ENCODE measurements around the gene TIMM10B.

The TIMM10B gene

GRCh38 chr11:6469599-6469998, 11.7 kb upstream of the TIMM10B start:
- 0 out of 2 replicates have a peak, but pooled peaks cover 3% of the 10 kb centered on the region for H3K4me1 ChIP-seq (ENCODE audit: low read length)
- peak overlapping the region; percentile 36; the same call in 1 of the 2 replicates for H2AFZ ChIP-seq (ENCODE audit: low read length)
- H3K9me2 ChIP-seq (replicated peaks; ENCODE audit: insufficient read depth, low read length): no peaks in the 10 kb centered on the region
- H3K27me3 ChIP-seq (replicated peaks; ENCODE audit: insufficient read depth, low read length): no peaks in the 10 kb centered on the region
- H3K79me2 ChIP-seq (ENCODE audit: low read length): no peaks in the 10 kb centered on the region
- no peaks in the 10 kb centered on the region for H4K20me1 ChIP-seq (ENCODE audit: insufficient read depth, low read length)
- no peak overlapping the region for H3K4me2 ChIP-seq (ENCODE audit: low read depth, low read length)
- peaks cover 7% of the 10 kb centered on the region for H3F3A ChIP-seq (ENCODE audit: insufficient read depth, low read length)
- DNase-seq: no peak
- H3K9ac ChIP-seq (ENCODE audit: low read length): no peak overlapping the region
- TF ChIP-seq EZH2 (optimal IDR thresholded peaks at IDR 0.05; ENCODE audit: low read depth, low read length) (no peak), CTCF (IDR thresholded peaks at IDR 0.05; ENCODE audit: low read length) (no peak), EZH2phosphoT487 (IDR thresholded peaks at IDR 0.05; ENCODE audit: low read length) (no peak)
- H3K27ac ChIP-seq (ENCODE audit: low read length): no peak overlapping the region
- H3K9me3 ChIP-seq (replicated peaks; ENCODE audit: insufficient read depth, low read length): no peaks in the 10 kb centered on the region
- H3K36me3 ChIP-seq (replicated peaks; ENCODE audit: insufficient read depth, low read length): no peaks in the 10 kb centered on the region
- no peak overlapping the region for H3K4me3 ChIP-seq (ENCODE audit: low read length)

- no peaks in the 10 kb centered on the region for H3K27me3 ChIP-seq (replicated peaks; ENCODE audit: insufficient read depth, low read length)
- no peak overlapping the region for H2AFZ ChIP-seq (ENCODE audit: low read length)
- peak overlapping the region; percentile 45 for H3K4me3 ChIP-seq (ENCODE audit: low read length)
- H3F3A ChIP-seq (ENCODE audit: insufficient read depth, low read length): peaks cover 14% of the 10 kb centered on the region
- H3K36me3 ChIP-seq (replicated peaks; ENCODE audit: insufficient read depth, low read length): no peaks in the 10 kb centered on the region
- 0 out of 2 replicates have a peak, but pooled peaks cover 3% of the 10 kb centered on the region for H3K4me1 ChIP-seq (ENCODE audit: low read length)
- no peaks in the 10 kb centered on the region for H3K79me2 ChIP-seq (ENCODE audit: low read length)
- no peak for DNase-seq
- H3K4me2 ChIP-seq (ENCODE audit: low read depth, low read length): peak overlapping the region; percentile 79
- H3K9ac ChIP-seq (ENCODE audit: low read length): no peak overlapping the region
- no peak for TF ChIP-seq EZH2phosphoT487 (IDR thresholded peaks at IDR 0.05; ENCODE audit: low read length)
- no peak for TF ChIP-seq CTCF (IDR thresholded peaks at IDR 0.05; ENCODE audit: low read length)
- TF ChIP-seq EZH2 (optimal IDR thresholded peaks at IDR 0.05; ENCODE audit: low read depth, low read length): no peak
- H3K9me2 ChIP-seq (replicated peaks; ENCODE audit: insufficient read depth, low read length): no peaks in the 10 kb centered on the region
- H4K20me1 ChIP-seq (ENCODE audit: insufficient read depth, low read length): no peaks in the 10 kb centered on the region
- H3K27ac ChIP-seq (ENCODE audit: low read length): no peak overlapping the region
- H3K9me3 ChIP-seq (replicated peaks; ENCODE audit: insufficient read depth, low read length): no peaks in the 10 kb centered on the region
Observed at GRCh38 chr11:6472934-6473333, 8.4 kb upstream of the TIMM10B start.

GRCh38 chr11:6473451-6474412, 7.6 kb upstream of the TIMM10B start, which contains the start of gene TRIM3:
Gene TRIM3 (minus strand): TSS chr11:6473941. CDS start chr11:6465695, 8,246 bp downstream.
- Histone ChIP-seq H2AFZ (ENCODE audit: low read length) (peak within 1 kb of the TSS; percentile 97), H3K27ac (ENCODE audit: low read length) (no peak within 1 kb of the TSS), H3K4me2 (ENCODE audit: low read depth, low read length) (peak within 1 kb of the TSS; percentile 100), H4K20me1 (ENCODE audit: insufficient read depth, low read length) (no peaks in the 10 kb centered on the region), H3K4me1 (ENCODE audit: low read length) (0 out of 2 replicates have a peak, but pooled peaks cover 3% of the 10 kb centered on the region), H3K9ac (ENCODE audit: low read length) (peak within 1 kb of the TSS; percentile 51; the same call in 1 of the 2 replicates), H3K4me3 (ENCODE audit: low read length) (peak within 1 kb of the TSS; percentile 82), H3F3A (ENCODE audit: insufficient read depth, low read length) (peaks cover 14% of the 10 kb centered on the region), H3K36me3 (replicated peaks; ENCODE audit: insufficient read depth, low read length) (no peaks in the 10 kb centered on the region), H3K79me2 (ENCODE audit: low read length) (peaks cover 2% of the 10 kb centered on the region; the same call in 1 of the 2 replicates), H3K27me3 (replicated peaks; ENCODE audit: insufficient read depth, low read length) (no peaks in the 10 kb centered on the region), H3K9me3 (replicated peaks; ENCODE audit: insufficient read depth, low read length) (no peaks in the 10 kb centered on the region), H3K9me2 (replicated peaks; ENCODE audit: insufficient read depth, low read length) (no peaks in the 10 kb centered on the region)
- peak; percentile 77 for DNase-seq
- TF ChIP-seq EZH2phosphoT487 (IDR thresholded peaks at IDR 0.05; ENCODE audit: low read length) (no peak), CTCF (IDR thresholded peaks at IDR 0.05; ENCODE audit: low read length) (no peak), EZH2 (optimal IDR thresholded peaks at IDR 0.05; ENCODE audit: low read depth, low read length) (no peak)

Measured in MM.1S (cell line).